Stimulated activated CD4-positive, alpha-beta T cell treated with anti-CD3 and anti-CD28 coated beads, Interleukin-4, amount 100 ng/mL, for 48 hours (primary cell): ENCODE measurements around the gene GRM1.

ENCODE experiments used
- DNase-seq, 2 donors: peaks; one replicate each; pipeline ENCODE4 v3.0.0-alpha.2; 2020; ENCODE audit warnings: low read depth in 2 of 2

The GRM1 gene

DNA sequence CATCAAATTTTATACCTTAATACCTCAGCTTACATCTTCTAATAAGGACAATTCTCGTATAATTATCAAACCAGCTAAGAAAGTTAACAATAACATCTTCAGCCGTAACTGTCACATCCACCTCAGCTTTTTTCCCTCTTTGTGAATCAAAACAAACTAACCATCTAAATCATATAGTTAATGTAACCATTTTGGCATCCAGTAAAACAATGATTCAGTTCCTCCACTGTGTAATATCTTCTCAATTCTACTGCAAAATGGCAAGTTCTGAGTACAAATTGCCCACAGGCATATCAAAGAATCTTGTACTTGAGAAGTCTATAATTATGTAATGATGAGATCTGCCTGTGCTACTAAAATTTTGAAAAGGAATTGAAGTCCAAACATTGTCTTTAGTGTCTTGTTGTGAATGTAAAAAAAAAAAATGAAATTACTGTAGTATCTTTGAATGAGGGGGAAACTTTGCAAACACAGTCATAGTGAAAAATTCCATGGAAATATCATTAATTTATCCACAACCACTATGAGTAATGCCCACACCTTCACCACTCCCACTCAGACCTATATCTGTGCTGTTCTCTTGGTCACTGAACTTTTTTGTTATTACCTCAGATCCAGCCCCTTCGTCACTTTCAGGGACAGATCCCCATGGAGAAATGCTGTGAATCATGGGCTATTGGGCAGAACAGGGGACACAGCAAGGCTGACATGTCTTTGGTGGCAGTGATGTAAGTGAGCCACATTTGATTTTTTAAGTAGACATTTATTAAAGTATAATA, 336.1 kb downstream of the GRM1 start:
- no peak for DNase-seq

DNA sequence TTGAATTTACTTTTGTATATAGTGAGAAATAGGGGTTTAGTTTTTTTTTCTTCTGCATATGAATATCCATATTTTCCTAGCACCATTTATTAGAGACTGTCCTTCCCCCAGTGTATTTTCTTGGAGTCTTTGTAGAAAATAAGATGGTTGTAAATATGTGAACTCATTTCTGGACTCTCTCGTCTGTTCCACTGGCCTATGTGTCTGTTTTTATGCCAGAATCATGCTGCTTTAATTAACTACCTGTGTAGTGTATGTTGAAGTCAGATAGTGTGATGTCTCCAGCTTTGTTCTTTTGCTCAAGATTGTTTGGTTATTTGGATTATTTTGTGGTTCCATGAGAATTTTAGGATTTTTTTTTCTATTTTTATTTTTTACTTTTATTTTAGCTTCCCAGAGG, 338.2 kb downstream of the GRM1 start:
- no peak for DNase-seq

GRCh38 chr6:146369866-146370265, 341.0 kb downstream of the GRM1 start:
- no peak for DNase-seq

GRCh38 chr6:146381486-146381885, 352.6 kb downstream of the GRM1 start:
- DNase-seq: no peak

GRCh38 chr6:146388736-146389364, 360.0 kb downstream of the GRM1 start:
- no peak for DNase-seq

- DNase-seq: no peak
Measured at GRCh38 chr6:146389740-146390139, 360.9 kb downstream of the GRM1 start.

GRCh38 chr6:146397638-146398037, 368.8 kb downstream of the GRM1 start:
- DNase-seq: no peak

DNA sequence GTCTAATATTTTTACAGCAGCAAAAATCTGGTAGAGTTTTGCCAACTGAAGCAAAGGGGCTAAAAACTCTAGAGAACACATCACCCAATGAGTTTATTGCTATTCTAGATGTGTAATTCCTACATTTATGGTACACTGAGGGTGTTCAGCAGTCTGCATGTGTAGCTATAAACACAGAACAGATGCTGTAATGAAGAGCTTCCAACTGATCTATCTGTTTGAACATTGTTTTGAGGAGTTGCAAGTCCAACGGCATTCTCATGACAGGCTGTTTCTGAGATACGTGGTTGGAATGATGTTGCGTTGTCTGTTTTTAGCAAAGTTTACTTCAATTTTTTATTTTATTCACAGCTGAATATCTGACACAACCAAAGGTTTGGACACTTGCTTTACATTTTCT, 373.6 kb downstream of the GRM1 start:
- no peak for DNase-seq

GRCh38 chr6:146408583-146408982, 379.7 kb downstream of the GRM1 start:
- no peak for DNase-seq

GRCh38 chr6:146410851-146411595, 382.2 kb downstream of the GRM1 start:
- no peak for DNase-seq

DNA sequence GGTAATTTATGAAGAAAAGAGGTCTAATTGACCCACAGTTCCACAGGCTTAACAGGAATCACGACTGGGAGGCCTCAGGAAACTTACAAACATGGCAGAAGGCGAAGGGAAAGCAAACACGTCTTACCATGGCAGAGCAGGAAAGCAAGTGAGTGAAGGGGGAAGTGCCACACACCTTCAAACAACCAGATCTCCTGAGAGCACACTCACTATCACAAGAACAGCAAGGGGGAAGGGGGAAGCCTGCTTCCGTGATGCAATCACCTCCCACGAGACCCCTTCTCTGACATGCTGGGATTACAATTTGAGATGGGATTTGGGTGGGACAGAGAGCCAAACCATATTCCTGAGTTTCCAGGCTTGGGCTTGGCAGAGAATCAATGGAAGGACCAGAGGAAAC, 390.7 kb downstream of the GRM1 start:
- DNase-seq: no peak

GRCh38 chr6:146420255-146420654, 391.4 kb downstream of the GRM1 start:
- DNase-seq: no peak

- DNase-seq: no peak
Measured at GRCh38 chr6:146422789-146423375, 394.0 kb downstream of the GRM1 start.

DNA sequence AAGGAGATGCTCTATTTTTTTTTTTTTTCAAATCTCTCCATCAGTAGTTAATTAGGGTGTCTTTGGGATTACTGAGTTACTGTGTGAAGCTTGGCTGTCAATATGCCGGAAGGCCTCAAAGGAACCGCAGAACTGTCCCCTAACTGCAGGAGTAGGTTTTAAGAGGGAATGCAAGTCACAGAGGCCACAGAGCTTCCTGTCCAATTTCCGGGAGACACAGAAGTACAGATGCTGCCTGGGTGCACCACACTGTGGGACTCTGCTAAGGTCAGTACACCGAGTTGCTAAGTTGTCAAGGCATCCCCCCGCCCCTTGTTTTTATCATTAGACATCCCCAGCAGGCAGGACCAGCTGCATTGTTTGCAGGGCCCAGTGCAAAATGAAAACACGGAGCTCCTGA, 394.6 kb downstream of the GRM1 start:
- DNase-seq: no peak

GRCh38 chr6:146426516-146426915, 397.7 kb downstream of the GRM1 start:
- DNase-seq: no peak

DNA sequence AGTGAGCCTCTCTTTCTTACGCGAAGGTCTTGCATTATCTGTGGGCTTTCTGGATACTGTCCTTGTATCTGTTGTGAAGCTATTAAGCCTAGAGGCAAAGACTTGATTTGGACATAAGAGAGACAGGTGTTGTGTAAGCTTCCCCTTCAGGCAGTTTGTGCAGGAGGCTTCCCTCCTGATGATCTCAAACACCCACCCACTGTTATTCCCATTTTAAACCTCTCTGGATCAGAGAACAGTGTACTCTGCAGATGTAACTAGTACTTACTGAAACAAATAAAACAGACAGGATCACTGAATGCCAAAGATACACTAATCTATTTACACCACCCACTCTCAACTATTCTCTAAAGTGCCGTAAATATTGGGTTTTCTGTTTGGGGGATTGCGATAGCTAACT, 401.0 kb downstream of the GRM1 start:
- no peak for DNase-seq

DNA sequence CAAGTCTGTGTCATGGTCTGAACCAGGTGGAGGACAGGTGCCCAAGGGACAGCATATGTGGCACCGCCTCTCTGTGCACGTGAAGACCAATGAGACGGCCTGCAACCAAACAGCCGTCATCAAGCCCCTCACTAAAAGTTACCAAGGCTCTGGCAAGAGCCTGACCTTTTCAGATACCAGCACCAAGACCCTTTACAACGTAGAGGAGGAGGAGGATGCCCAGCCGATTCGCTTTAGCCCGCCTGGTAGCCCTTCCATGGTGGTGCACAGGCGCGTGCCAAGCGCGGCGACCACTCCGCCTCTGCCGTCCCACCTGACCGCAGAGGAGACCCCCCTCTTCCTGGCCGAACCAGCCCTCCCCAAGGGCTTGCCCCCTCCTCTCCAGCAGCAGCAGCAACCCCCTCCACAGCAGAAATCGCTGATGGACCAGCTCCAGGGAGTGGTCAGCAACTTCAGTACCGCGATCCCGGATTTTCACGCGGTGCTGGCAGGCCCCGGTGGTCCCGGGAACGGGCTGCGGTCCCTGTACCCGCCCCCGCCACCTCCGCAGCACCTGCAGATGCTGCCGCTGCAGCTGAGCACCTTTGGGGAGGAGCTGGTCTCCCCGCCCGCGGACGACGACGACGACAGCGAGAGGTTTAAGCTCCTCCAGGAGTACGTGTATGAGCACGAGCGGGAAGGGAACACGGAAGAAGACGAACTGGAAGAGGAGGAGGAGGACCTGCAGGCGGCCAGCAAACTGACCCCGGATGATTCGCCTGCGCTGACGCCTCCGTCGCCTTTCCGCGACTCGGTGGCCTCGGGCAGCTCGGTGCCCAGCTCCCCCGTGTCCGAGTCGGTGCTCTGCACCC, 405.2 kb downstream of the GRM1 start:
- no peak for DNase-seq

DNA sequence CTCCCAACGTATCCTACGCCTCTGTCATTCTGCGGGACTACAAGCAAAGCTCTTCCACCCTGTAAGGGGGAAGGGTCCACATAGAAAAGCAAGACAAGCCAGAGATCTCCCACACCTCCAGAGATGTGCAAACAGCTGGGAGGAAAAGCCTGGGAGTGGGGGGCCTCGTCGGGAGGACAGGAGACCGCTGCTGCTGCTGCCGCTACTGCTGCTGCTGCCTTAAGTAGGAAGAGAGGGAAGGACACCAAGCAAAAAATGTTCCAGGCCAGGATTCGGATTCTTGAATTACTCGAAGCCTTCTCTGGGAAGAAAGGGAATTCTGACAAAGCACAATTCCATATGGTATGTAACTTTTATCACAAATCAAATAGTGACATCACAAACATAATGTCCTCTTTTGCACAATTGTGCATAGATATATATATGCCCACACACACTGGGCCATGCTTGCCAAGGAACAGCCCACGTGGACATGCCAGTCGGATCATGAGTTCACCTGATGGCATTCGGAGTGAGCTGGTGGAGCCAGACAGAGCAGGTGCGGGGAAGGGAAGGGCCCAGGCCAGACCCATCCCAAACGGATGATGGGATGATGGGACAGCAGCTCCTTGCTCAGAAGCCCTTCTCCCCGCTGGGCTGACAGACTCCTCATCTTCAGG, 406.0 kb downstream of the GRM1 start:
- DNase-seq: no peak

DNA sequence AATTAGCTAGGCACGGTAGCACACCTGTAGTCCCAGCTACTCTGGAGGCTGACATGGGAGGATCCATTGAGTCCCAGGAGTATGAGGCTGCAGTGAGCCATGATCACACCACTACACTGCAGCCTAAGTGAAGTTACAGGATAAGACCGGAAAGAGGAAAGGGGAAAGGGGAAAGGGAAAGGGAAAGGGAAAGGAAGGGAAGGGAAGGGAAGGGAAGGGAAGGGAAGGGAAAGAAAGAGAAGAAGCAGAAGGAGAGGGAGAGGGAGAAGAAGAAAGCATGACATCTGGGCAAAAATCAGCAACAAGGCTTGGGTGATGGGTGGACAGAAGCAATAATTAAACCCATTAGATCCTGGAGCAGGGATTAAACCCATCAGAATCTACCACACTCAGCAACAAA, 413.0 kb downstream of the GRM1 start:
- no peak for DNase-seq

DNA sequence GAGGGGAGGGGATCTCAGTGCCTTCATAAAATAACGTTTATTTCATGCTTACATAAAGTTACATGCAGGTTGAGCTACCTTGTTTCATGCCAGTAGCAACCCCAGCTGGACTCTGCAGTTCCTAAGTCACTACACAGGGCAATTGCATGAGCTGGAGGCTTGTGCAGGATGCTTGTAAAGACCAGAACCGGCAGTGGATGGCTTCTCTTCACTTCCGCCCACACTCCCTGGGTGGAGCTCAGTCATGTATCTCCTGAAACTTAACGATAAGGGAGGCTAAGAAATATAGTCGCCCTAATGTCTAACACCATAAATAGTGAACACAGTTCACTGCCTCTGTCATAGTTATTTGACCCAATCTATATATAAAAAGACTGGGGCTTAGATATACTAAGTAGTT, 415.3 kb downstream of the GRM1 start:
- no peak for DNase-seq

- no peak for DNase-seq
Measured at GRCh38 chr6:146445233-146445632, 416.4 kb downstream of the GRM1 start.
